WERI-Rb-1 (cell line): Measurements from ENCODE around the gene CASD1.

Experiments used
- DNase-seq: peaks from one replicate; pipeline ENCODE4 v3.0.0-alpha.2; 2020
- H3K27ac ChIP-seq: fragments of 250-450 bp; sonication (Bioruptor Pico); 2 replicates; pipeline ENCODE4 v1.5.1; 2020; ENCODE audit warnings: mild to moderate bottlenecking, moderate library complexity
- H3K27me3 ChIP-seq: fragments of 250-450 bp; sonication (Bioruptor Pico); 2 replicates; pipeline ENCODE4 v1.5.1; 2021; ENCODE audit warnings: mild to moderate bottlenecking, low read depth, moderate library complexity; ENCODE audit not compliant: insufficient read depth, severe bottlenecking
- H3K36me3 ChIP-seq: fragments of 250-450 bp; sonication (Bioruptor Pico); 2 replicates; pipeline ENCODE4 v1.5.1; 2020; ENCODE audit warnings: mild to moderate bottlenecking, moderate library complexity
- H3K4me3 ChIP-seq: 2 replicates; pipeline ENCODE4 v1.5.1; 2011; ENCODE audit warnings: low read depth, mild to moderate bottlenecking, control low read depth, low read length
- H3K9me3 ChIP-seq: fragments of 250-450 bp; sonication (Bioruptor Pico); 2 replicates; pipeline ENCODE4 v1.5.1; 2021; ENCODE audit warnings: mild to moderate bottlenecking, moderate library complexity; ENCODE audit not compliant: severe bottlenecking
- CTCF ChIP-seq: IDR thresholded peaks from 2 replicates; pipeline ENCODE4 v1.5.1; 2011; ENCODE audit warnings: low read depth, mild to moderate bottlenecking, control low read depth, inconsistent platforms, low read length

Gene CASD1

GRCh38 chr7:94562525-94562924 is 52.9 kb downstream of the CASD1 start:
- Histone ChIP-seq H3K36me3 (no peaks in the 10 kb centered on the region), H3K4me3 (no peak overlapping the region), H3K9me3 (no peaks in the 10 kb centered on the region), H3K27ac (no peak overlapping the region), H3K27me3 (no peaks in the 10 kb centered on the region)
- DNase-seq, result no peak
- no peak for TF ChIP-seq CTCF

GRCh38 chr7:94565247-94565894 is 55.8 kb downstream of the CASD1 start:
- Histone ChIP-seq H3K27ac (no peak overlapping the region), H3K27me3 (no peaks in the 10 kb centered on the region), H3K9me3 (no peaks in the 10 kb centered on the region), H3K36me3 (no peaks in the 10 kb centered on the region), H3K4me3 (no peak overlapping the region)
- no peak for DNase-seq
- no peak for TF ChIP-seq CTCF

- H3K27ac ChIP-seq, result no peak overlapping the region
- no peak overlapping the region for H3K4me3 ChIP-seq
- TF ChIP-seq CTCF, result no peak
- H3K9me3 ChIP-seq, result no peaks in the 10 kb centered on the region
- H3K27me3 ChIP-seq, result no peaks in the 10 kb centered on the region
- DNase-seq, result no peak
- no peaks in the 10 kb centered on the region for H3K36me3 ChIP-seq
Observed at GRCh38 chr7:94567396-94567795, 57.8 kb downstream of the CASD1 start.

- no peak overlapping the region for H3K4me3 ChIP-seq
- no peaks in the 10 kb centered on the region for H3K27me3 ChIP-seq
- no peak for DNase-seq
- TF ChIP-seq CTCF, result no peak
- peaks cover 12% of the 10 kb centered on the region for H3K9me3 ChIP-seq
- no peaks in the 10 kb centered on the region; the same call in 1 of the 2 replicates for H3K36me3 ChIP-seq
- H3K27ac ChIP-seq, result no peak overlapping the region
Observed at GRCh38 chr7:94571816-94572215, 62.2 kb downstream of the CASD1 start.

GRCh38 chr7:94575646-94576045 is 66.0 kb downstream of the CASD1 start:
- no peak for TF ChIP-seq CTCF
- Histone ChIP-seq H3K9me3 (peaks cover 12% of the 10 kb centered on the region), H3K27ac (no peak overlapping the region), H3K36me3 (no peaks in the 10 kb centered on the region; the same call in 1 of the 2 replicates), H3K27me3 (no peaks in the 10 kb centered on the region), H3K4me3 (no peak overlapping the region)
- DNase-seq, result no peak

GRCh38 chr7:94576316-94576715 is 66.7 kb downstream of the CASD1 start:
- Histone ChIP-seq H3K27ac (no peak overlapping the region), H3K9me3 (peaks cover 12% of the 10 kb centered on the region), H3K36me3 (no peaks in the 10 kb centered on the region; the same call in 1 of the 2 replicates)

More at GRCh38 chr7:94576316-94576715, 66.7 kb downstream of the CASD1 start:
- TF ChIP-seq CTCF, result no peak
- DNase-seq, result no peak
- no peaks in the 10 kb centered on the region for H3K27me3 ChIP-seq
- H3K4me3 ChIP-seq, result no peak overlapping the region
